PC-9 (cell line): ENCODE data around the gene SPDYE1. TPM values are rescaled to one million over a fixed set of nuclear protein-coding genes. Genes with fewer than 3 reads are reported as not detected.
"Not testable (repeated sequence)": the region's sequence is repeated elsewhere in the genome, so short reads cannot be mapped to it uniquely, and the experiment has no call there.

ENCODE experiments used
- BruUV-seq: library from RNA; stranded (reverse); fragments of 400-500 nt; replicated peaks from 2 replicates; lab custom pipeline; 2021; lab: Mats Ljungman, UMichigan
- CTCF ChIA-PET: fragments of 300-600 bp; sonication (Branson Sonifier 250); formaldehyde crosslinking; loops from one replicate; lab custom pipeline; 2022; ENCODE audit warnings: antibody characterized with exemption; lab: Charles Lee
- POLR2A ChIA-PET: fragments of 300-600 bp; sonication (Branson Sonifier 250); formaldehyde crosslinking; loops from one replicate; lab custom pipeline; 2022; ENCODE audit warnings: antibody characterized with exemption; ENCODE audit not compliant: unreplicated experiment; lab: Charles Lee
- DNase-seq, 2 experiments: peaks; one replicate each; pipeline versions ENCODE4 v3.0.0 to v3.0.0-alpha.2; 2015 to 2022; ENCODE audit warnings: mixed read lengths in 1 of 2
- H2AFZ ChIP-seq: fragments of 200-600 bp; sonication (generic); 2 replicates; pipeline ENCODE4 v1.8.1; 2017; ENCODE audit warnings: antibody characterized with exemption
- H3F3A ChIP-seq: fragments of 200-600 bp; sonication (generic); 2 replicates; pipeline ENCODE4 v1.8.1; 2017; ENCODE audit warnings: antibody characterized with exemption, mild to moderate bottlenecking, low read depth; ENCODE audit not compliant: insufficient read depth
- H3K27ac ChIP-seq: fragments of 200-600 bp; sonication (generic); 2 replicates; pipeline ENCODE4 v1.6.1; 2016; ENCODE audit warnings: mixed run types
- H3K27me3 ChIP-seq: fragments of 200-600 bp; sonication (generic); 2 replicates; pipeline ENCODE4 v1.6.1; 2016; ENCODE audit warnings: low read depth, mixed run types; ENCODE audit not compliant: insufficient read depth
- H3K36me3 ChIP-seq: fragments of 200-600 bp; sonication (generic); 2 replicates; pipeline ENCODE4 v1.6.1; 2016; ENCODE audit warnings: low read depth, mixed run types
- H3K4me1 ChIP-seq: fragments of 200-600 bp; sonication (generic); replicated peaks from 2 replicates; pipeline ENCODE4 v1.6.1; 2016; ENCODE audit warnings: mixed run types; ENCODE audit not compliant: insufficient read depth
- H3K4me2 ChIP-seq: fragments of 200-600 bp; sonication (generic); 2 replicates; pipeline ENCODE4 v1.6.1; 2017; ENCODE audit warnings: mixed run types
- H3K4me3 ChIP-seq: fragments of 200-600 bp; sonication (generic); 2 replicates; pipeline ENCODE4 v1.6.1; 2016; ENCODE audit warnings: mixed run types
- H3K79me2 ChIP-seq: fragments of 200-600 bp; sonication (generic); 2 replicates; pipeline ENCODE4 v1.6.1; 2017; ENCODE audit warnings: low read depth, mixed run types
- H3K9me2 ChIP-seq: fragments of 200-600 bp; sonication (generic); 2 replicates; pipeline ENCODE4 v1.8.1; 2017; ENCODE audit warnings: mild to moderate bottlenecking; ENCODE audit not compliant: insufficient read depth
- H3K9me3 ChIP-seq: fragments of 200-600 bp; sonication (generic); 2 replicates; pipeline ENCODE4 v1.8.1; 2016; ENCODE audit warnings: low read depth; ENCODE audit not compliant: insufficient read depth
- H4K20me1 ChIP-seq: fragments of 200-600 bp; sonication (generic); 2 replicates; pipeline ENCODE4 v1.8.1; 2017; ENCODE audit not compliant: insufficient read depth
- CTCF ChIP-seq: fragments of 200-600 bp; sonication (generic); conservative IDR thresholded peaks from 2 replicates; pipeline ENCODE4 v1.6.1; 2017; ENCODE audit warnings: mixed run types, antibody characterized with exemption, mild to moderate bottlenecking, moderate library complexity
- EZH2 ChIP-seq: fragments of 200-600 bp; sonication (generic); IDR thresholded peaks from 2 replicates; pipeline ENCODE4 v1.8.0; 2017; ENCODE audit warnings: antibody characterized with exemption, low read depth
- intact Hi-C: fragments of 100-400 bp; cut with micrococcal nuclease; formaldehyde crosslinking; loops from one replicate; pipeline ENCODE4 v1.10.0; 2022; ENCODE audit not compliant: unreplicated experiment
- total RNA-seq: library from RNA; stranded (reverse); gene quantifications from 2 replicates; pipeline ENCODE4 v1.2.3, GENCODE V29; 2021

Gene SPDYE1
- total RNA-seq, 1 experiment from 2014 or later = not detected

GRCh38 chr7:44038553-44038952 is 40.9 kb downstream of the SPDYE1 start:
- H3F3A ChIP-seq, H3K4me2 ChIP-seq, DNase-seq, H3K27me3 ChIP-seq, intact Hi-C loops, H3K36me3 ChIP-seq, H3K79me2 ChIP-seq, H3K9me3 ChIP-seq, H3K27ac ChIP-seq, BruUV-seq, H3K4me1 ChIP-seq, H3K9me2 ChIP-seq, H3K4me3 ChIP-seq, H4K20me1 ChIP-seq, H2AFZ ChIP-seq: not testable (repeated sequence)
- POLR2A ChIA-PET = interaction anchor here (0.5 to 0.7 kb wide), 3 partner anchors 67 to 125 kb away, joined by 3 to 11 read pairs (median 3); no protein-coding TSS in a partner anchor
- CTCF ChIA-PET = interaction anchor here (0.7 kb wide), 1 partner anchor 163 kb away, joined by 3 read pairs; no protein-coding TSS in a partner anchor

GRCh38 chr7:44038961-44039558 is 41.4 kb downstream of the SPDYE1 start:
- intact Hi-C loops, BruUV-seq, H4K20me1 ChIP-seq, H3K79me2 ChIP-seq, H3K27ac ChIP-seq, H3K9me2 ChIP-seq, H3K36me3 ChIP-seq, H3K27me3 ChIP-seq, H3K9me3 ChIP-seq, H3K4me1 ChIP-seq: not testable (repeated sequence)
- peak overlapping the region; percentile 19; the same call in 1 of the 2 replicates for H3K4me3 ChIP-seq
- ChIA-PET CTCF (interaction anchor here (0.7 kb wide), 1 partner anchor 163 kb away, joined by 3 read pairs; no protein-coding TSS in a partner anchor), POLR2A (interaction anchor here (0.5 to 0.7 kb wide), 3 partner anchors 66 to 124 kb away, joined by 3 to 11 read pairs (median 3); no protein-coding TSS in a partner anchor)
- H3F3A ChIP-seq = peaks cover 15% of the 10 kb centered on the region
- peak; percentile 88 to 96 for DNase-seq
- peak overlapping the region; percentile 74 for H2AFZ ChIP-seq
- peak overlapping the region; percentile 46 for H3K4me2 ChIP-seq

DNA sequence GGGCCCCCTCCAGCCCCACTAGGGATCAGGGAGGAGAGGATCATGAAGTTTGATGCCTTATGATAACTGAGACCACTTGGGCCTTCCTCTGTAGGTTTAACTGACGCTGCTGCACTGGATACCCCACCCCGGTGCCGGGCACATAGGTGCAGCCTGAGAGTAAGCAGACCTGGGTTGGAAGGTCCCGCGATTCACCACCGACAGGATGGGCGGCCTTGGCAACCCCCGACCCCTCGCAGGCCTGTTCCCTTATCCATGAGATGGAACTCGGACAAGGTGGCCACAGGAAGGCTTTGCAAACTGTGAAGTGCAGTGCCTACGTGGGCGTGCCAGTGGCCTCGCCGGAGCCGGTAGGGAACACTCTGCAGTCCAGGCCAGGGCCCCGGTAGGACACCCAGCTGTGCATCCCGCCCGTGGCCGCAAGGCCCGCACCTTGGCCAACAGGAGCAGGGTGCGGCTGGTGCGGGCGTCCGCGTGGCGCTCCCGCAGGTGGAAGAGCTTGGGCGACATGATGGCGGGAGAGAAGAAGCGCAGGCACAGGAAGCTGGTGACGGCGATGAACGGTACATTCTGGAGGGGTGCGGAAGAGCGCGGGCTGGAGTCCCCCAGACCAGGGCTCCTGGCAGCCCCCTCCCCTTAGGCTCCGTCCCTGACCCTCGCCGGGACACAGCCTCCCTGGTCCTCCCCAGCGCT is 42.2 kb downstream of the SPDYE1 start:
- CTCF ChIA-PET, H4K20me1 ChIP-seq, H3K9me2 ChIP-seq, intact Hi-C loops, H3K4me2 ChIP-seq, H3K4me1 ChIP-seq, H3K27me3 ChIP-seq, BruUV-seq, H3K27ac ChIP-seq, DNase-seq, H3K79me2 ChIP-seq, H3K36me3 ChIP-seq, H2AFZ ChIP-seq, H3K9me3 ChIP-seq, POLR2A ChIA-PET, H3K4me3 ChIP-seq: not testable (repeated sequence)
- H3F3A ChIP-seq = peaks cover 18% of the 10 kb centered on the region

- H3K27ac ChIP-seq, H3K36me3 ChIP-seq, H4K20me1 ChIP-seq, H3K4me3 ChIP-seq, H2AFZ ChIP-seq, H3K9me3 ChIP-seq, H3K4me1 ChIP-seq, H3K9me2 ChIP-seq, DNase-seq, BruUV-seq, CTCF ChIA-PET, H3K27me3 ChIP-seq, intact Hi-C loops, POLR2A ChIA-PET, H3K79me2 ChIP-seq: not testable (repeated sequence)
- H3F3A ChIP-seq = peaks cover 18% of the 10 kb centered on the region
- H3K4me2 ChIP-seq = peak overlapping the region; percentile 15; the same call in 1 of the 2 replicates
These were observed 42.8 kb downstream of the SPDYE1 start for GRCh38 chr7:44040493-44040891.

- BruUV-seq = no TSS peak
- TF ChIP-seq CTCF (no peak), EZH2 (no peak)
- CTCF ChIA-PET = no interaction called here
These were observed 44.5 kb downstream of the SPDYE1 start for GRCh38 chr7:44042221-44042620.

More at GRCh38 chr7:44042221-44042620, 44.5 kb downstream of the SPDYE1 start:
- Histone ChIP-seq H3K4me2 (no peak overlapping the region), H3K27ac (no peak overlapping the region), H3K36me3 (0 out of 2 replicates have a peak, but pooled peaks cover 3% of the 10 kb centered on the region), H3F3A (peaks cover 18% of the 10 kb centered on the region), H3K9me3 (no peaks in the 10 kb centered on the region), H3K4me1 (peaks cover 14% of the 10 kb centered on the region), H3K79me2 (peaks cover 27% of the 10 kb centered on the region), H3K27me3 (no peaks in the 10 kb centered on the region), H3K4me3 (no peak overlapping the region), H3K9me2 (no peaks in the 10 kb centered on the region), H2AFZ (no peak overlapping the region), H4K20me1 (no peaks in the 10 kb centered on the region; the same call in 1 of the 2 replicates)
- intact Hi-C loops = no loop called here
- POLR2A ChIA-PET = interaction anchor here (1.0 kb wide), 1 partner anchor 26 kb away, joined by 11 read pairs; no protein-coding TSS in a partner anchor
- DNase-seq = peak in 1 of 2 experiments; percentile 18
